Karpas-422 (cell line): ENCODE data around the gene CREB3L4. TPM values are rescaled to one million over a fixed set of nuclear protein-coding genes. Genes with fewer than 3 reads are reported as not detected.
"Not testable (repeated sequence)": the region's sequence is repeated elsewhere in the genome, so short reads cannot be mapped to it uniquely, and the experiment has no call there.

Experiments used
- DNase-seq: peaks from one replicate; pipeline ENCODE4 v3.0.0-alpha.2; 2015
- H2AFZ ChIP-seq: fragments of 200-600 bp; sonication (generic); 2 replicates; pipeline ENCODE4 v1.6.1; 2014; ENCODE audit warnings: antibody characterized with exemption, low read length, mixed read lengths
- H3K27ac ChIP-seq: fragments of 200-600 bp; sonication (generic); 2 replicates; pipeline ENCODE4 v1.5.1; 2014; ENCODE audit warnings: mild to moderate bottlenecking, low read length, moderate library complexity
- H3K27me3 ChIP-seq: fragments of 200-600 bp; sonication (generic); 2 replicates; pipeline ENCODE4 v1.6.1; 2014; ENCODE audit warnings: low read length, mixed read lengths
- H3K36me3 ChIP-seq: fragments of 200-600 bp; sonication (generic); 2 replicates; pipeline ENCODE4 v1.6.1; 2014; ENCODE audit warnings: low read length, mixed read lengths; ENCODE audit not compliant: insufficient read depth
- H3K4me1 ChIP-seq: fragments of 200-600 bp; sonication (generic); 2 replicates; pipeline ENCODE4 v1.6.1; 2014; ENCODE audit warnings: mild to moderate bottlenecking, low read length, mixed read lengths
- H3K4me2 ChIP-seq: fragments of 200-600 bp; sonication (generic); 2 replicates; pipeline ENCODE4 v1.6.1; 2014; ENCODE audit warnings: low read length, low read depth, mild to moderate bottlenecking; ENCODE audit not compliant: poor library complexity, severe bottlenecking
- H3K4me3 ChIP-seq: fragments of 200-600 bp; sonication (generic); 2 replicates; pipeline ENCODE4 v1.5.1; 2014; ENCODE audit warnings: mild to moderate bottlenecking, antibody characterized with exemption, low read length, mixed read lengths
- H3K79me2 ChIP-seq: fragments of 200-600 bp; sonication (generic); 2 replicates; pipeline ENCODE4 v1.6.1; 2014; ENCODE audit warnings: mild to moderate bottlenecking, low read length, mixed read lengths
- H3K9ac ChIP-seq: fragments of 200-600 bp; sonication (generic); 2 replicates; pipeline ENCODE4 v1.6.0; 2014; ENCODE audit warnings: low read length
- H3K9me2 ChIP-seq: fragments of 200-600 bp; sonication (generic), shearing (Covaris generic); replicated peaks from 2 replicates; pipeline ENCODE4 v1.6.0; 2014; ENCODE audit warnings: mild to moderate bottlenecking, low read length, moderate library complexity; ENCODE audit not compliant: insufficient read depth
- H3K9me3 ChIP-seq: fragments of 300-700, 200-600 bp; sonication (generic); 2 replicates; pipeline ENCODE4 v1.6.1; 2014; ENCODE audit warnings: low read length, mixed read lengths
- H4K20me1 ChIP-seq: fragments of 200-600 bp; sonication (generic); 2 replicates; pipeline ENCODE4 v1.6.1; 2014; ENCODE audit warnings: mild to moderate bottlenecking, antibody characterized with exemption, low read length, low read depth; ENCODE audit not compliant: insufficient read depth
- total RNA-seq: library from RNA; depleted of rRNA; stranded (reverse); fragments of >200 nt; shearing (Covaris generic); gene quantifications from 2 replicates; pipeline ENCODE4 v1.2.3, GENCODE V29; 2014; ENCODE audit warnings: low replicate concordance

Gene CREB3L4
- total RNA-seq, 1 experiment from 2014 or later, result 22.2 TPM

DNA sequence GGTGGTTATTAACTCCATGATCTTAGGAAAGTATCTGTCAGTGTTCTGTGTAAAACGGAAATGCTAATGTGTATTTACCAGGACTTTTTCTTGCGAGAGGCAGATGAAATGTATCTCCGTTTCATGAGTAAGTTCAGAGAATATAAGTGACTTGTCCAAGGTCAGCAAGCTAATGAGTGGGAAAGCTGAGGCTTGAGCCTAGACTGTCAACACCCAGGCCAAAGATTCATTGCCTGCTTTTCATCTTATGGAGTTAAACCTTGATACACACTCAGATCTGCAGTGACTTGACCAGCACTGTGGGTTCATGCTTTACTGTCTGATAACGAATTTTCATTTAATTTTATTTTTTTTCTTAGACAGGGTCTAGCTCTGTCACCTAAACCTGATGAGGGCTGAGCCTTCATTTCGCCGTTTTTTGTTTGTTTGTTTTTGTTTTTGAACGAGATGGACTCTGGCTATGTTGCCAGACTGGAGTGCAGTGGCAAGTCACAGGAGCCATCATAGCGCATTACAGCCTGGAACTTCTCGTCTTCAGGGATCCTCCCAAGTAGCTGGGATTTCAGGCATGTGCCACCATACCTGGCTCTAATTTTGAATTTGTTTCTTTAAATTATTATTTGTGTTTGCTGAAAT is 10.7 kb downstream of the CREB3L4 start:
- Histone ChIP-seq H3K9me3 (no peaks in the 10 kb centered on the region), H3K36me3 (peaks cover 22% of the 10 kb centered on the region; the same call in 1 of the 2 replicates), H3K27me3 (no peaks in the 10 kb centered on the region), H2AFZ (peak overlapping the region; percentile 97), H3K27ac (peak overlapping the region; percentile 77), H3K79me2 (peaks cover 20% of the 10 kb centered on the region), H3K9ac (peak overlapping the region; percentile 88), H4K20me1 (no peaks in the 10 kb centered on the region), H3K9me2 (no peaks in the 10 kb centered on the region), H3K4me3 (peak overlapping the region; percentile 92), H3K4me1 (peaks cover 40% of the 10 kb centered on the region), H3K4me2 (peak overlapping the region; percentile 85)
- no peak for DNase-seq

DNA sequence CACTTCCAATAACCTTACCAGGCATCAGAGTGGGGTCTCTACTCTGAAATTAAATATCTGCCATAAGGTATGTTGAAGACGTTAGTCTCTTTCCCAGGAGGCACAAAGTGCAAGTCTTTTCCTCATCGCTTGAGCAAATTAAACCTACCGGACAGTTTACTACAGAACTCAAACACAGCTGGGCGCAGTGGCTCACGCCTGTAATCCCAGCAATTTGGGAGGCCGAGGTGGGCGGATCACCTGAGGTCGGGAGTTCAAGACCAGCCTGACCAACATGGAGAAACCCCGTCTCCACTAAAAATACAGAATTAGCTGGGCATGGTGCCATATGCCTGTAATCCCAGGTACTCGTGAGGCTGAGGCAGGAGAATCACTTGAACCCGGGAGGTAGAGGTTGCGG is 11.4 kb downstream of the CREB3L4 start:
- not testable (repeated sequence) for H3K27ac ChIP-seq, H3K9me3 ChIP-seq, H2AFZ ChIP-seq, H4K20me1 ChIP-seq, H3K27me3 ChIP-seq, DNase-seq, H3K9me2 ChIP-seq
- Histone ChIP-seq H3K36me3 (peaks cover 15% of the 10 kb centered on the region; the same call in 1 of the 2 replicates), H3K9ac (peak overlapping the region; percentile 88), H3K4me1 (peaks cover 34% of the 10 kb centered on the region), H3K4me2 (peak overlapping the region; percentile 85), H3K4me3 (peak overlapping the region; percentile 92; the same call in 1 of the 2 replicates), H3K79me2 (peaks cover 20% of the 10 kb centered on the region)

DNA sequence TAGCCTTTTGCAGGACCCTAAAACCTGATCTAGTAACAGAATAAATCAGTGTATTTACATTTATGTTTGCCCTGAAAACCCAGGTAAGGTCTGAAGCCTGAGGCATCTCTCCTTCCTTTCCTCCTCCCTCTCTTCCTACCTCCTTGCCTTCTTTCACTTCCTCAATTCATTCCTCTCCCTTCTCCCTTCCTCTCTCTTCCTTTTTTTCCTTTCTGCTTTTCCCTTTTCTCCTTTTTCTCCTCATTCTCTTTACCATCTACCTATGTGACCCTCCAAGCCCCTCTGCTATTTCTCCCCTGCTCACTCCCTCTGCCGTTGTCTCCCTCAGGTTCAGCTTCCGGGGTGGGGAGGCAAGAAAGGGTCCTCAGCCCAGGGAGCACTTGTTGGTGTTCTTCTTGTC is 14.0 kb downstream of the CREB3L4 start:
- not testable (repeated sequence) for H3K4me2 ChIP-seq, H2AFZ ChIP-seq

DNA sequence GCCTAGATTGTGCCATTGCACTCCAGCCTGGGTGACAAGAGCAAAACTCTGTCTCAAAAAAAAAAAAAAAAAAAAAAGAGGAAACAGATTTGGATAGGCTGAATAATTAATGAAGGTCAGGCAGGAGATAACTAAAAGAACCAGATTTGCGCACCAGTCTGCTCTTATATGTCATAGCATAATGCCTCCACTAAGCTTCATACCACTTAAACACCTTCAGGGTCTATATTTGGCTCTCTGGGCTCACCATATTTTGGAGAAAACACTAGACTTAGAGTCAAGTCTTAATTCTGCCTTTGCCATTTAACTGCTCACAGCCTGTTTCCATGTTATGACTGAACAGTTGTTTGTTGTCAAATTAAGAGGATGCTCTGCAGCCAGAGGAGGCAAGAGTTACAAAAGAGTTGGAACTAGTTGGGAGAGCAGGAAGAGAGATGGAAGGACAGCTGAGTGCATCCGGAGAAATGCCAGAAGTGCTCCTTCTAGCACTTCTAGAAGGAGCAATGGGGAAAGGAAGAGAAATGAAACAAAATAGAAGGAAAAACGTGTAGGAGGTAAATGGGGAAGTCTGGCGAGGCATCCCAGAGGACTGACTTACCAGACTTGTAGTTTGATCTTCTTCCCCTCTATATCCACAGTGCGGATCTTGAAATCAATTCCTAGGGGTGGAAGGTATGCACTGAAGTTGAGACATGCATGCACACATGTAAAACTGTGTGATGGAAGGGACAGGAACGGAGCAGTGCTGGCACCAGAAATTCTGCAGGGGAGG is 16.6 kb downstream of the CREB3L4 start:
- no peaks in the 10 kb centered on the region for H3K79me2 ChIP-seq
- no peak overlapping the region for H3K4me3 ChIP-seq
- peaks cover 33% of the 10 kb centered on the region for H3K4me1 ChIP-seq
- H4K20me1 ChIP-seq, result no peaks in the 10 kb centered on the region
- no peak overlapping the region for H3K27ac ChIP-seq
- H2AFZ ChIP-seq, result no peak overlapping the region
- peak; percentile 64 for DNase-seq
- H3K9me2 ChIP-seq, result no peaks in the 10 kb centered on the region
- H3K9ac ChIP-seq, result 0 out of 2 replicates have a peak overlapping the region, but pooled peaks have one; percentile 71
- no peaks in the 10 kb centered on the region for H3K9me3 ChIP-seq
- H3K36me3 ChIP-seq, result no peaks in the 10 kb centered on the region
- H3K27me3 ChIP-seq, result no peaks in the 10 kb centered on the region
- H3K4me2 ChIP-seq, result peak overlapping the region; percentile 84

More for the DNA sequence above, 14.0 kb downstream of the CREB3L4 start:
- not testable (repeated sequence) for H3K27ac ChIP-seq, H3K9me3 ChIP-seq, H3K79me2 ChIP-seq, H3K9ac ChIP-seq, H3K9me2 ChIP-seq, DNase-seq, H3K27me3 ChIP-seq, H4K20me1 ChIP-seq, H3K36me3 ChIP-seq, H3K4me3 ChIP-seq
- peaks cover 37% of the 10 kb centered on the region for H3K4me1 ChIP-seq

DNA sequence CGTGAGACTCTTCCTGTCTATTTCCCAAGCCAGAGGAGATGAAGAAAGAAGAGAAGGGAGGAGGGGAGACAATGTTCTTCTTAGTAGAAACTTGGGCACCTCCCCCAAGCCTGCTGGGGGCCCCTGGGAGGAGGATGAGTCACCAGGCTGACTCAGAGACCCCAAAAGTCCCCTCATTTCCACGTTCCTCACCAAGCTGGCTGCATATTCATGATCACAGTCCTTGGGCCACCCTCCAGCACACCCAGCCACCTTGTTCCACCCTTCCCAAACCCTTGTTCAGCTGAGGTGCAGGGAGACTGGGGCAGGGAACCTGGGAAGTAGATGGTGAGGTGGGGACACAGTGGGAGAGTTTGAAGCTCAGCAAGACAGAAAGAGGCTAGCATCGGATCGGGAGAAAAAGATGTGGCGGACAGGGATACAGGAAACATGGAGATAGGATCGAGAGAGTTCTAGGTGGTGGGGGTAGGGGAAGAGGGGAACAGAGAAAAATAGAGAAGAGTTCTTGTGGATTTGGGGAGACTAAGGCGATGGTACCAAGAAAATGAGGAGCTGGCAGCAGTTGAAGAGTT is 17.7 kb downstream of the CREB3L4 start:
- Histone ChIP-seq H3K79me2 (no peaks in the 10 kb centered on the region), H3K9ac (peak overlapping the region; percentile 71), H3K4me2 (peak overlapping the region; percentile 84), H3K36me3 (no peaks in the 10 kb centered on the region), H3K27me3 (no peaks in the 10 kb centered on the region), H3K27ac (peak overlapping the region; percentile 54; the same call in 1 of the 2 replicates), H2AFZ (0 out of 2 replicates have a peak overlapping the region, but pooled peaks have one; percentile 0), H3K4me3 (peak overlapping the region; percentile 62), H3K9me3 (no peaks in the 10 kb centered on the region), H4K20me1 (no peaks in the 10 kb centered on the region), H3K9me2 (no peaks in the 10 kb centered on the region), H3K4me1 (peaks cover 39% of the 10 kb centered on the region)
- no peak for DNase-seq

DNA sequence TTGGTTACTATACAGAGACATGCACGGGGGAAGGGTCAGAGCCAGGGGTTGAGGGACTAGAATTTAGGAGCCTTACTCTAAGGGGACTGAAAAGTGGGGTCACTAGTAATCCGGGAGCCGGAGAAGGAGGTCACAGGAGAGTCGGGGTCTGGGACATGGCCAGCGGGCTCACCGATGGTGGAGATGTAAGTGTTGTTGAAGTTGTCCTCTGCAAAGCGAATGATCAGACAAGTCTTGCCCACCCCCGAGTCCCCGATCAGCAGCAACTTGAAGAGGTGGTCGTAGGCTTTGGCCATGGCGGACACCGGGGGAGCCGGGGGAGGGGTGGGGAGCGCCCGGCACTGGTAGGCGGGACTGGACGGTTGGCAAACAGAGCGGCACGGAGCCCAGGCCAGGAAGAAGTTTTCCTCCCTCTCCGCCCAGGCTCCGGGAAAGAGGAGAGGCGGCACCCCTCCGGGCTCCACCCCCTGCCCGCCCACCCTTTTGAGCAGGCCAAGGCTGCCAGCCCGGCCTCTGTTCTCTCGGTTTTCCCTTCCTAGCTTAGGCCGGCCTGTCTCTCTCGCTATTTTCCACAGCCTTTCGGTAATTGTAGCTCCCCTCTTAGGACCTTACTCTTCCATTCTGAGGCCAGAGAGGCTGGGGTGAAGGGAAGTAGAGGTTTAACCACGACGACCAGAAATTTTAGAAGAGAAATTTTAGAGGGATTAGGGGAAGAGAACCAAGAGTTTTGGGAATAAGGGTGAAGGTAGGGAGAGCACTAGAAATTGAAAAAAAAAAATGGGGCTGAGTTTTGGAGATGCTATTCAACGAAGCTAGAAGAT is 18.4 kb downstream of the CREB3L4 start, which contains the start of gene RAB13:
Gene RAB13, minus strand, starts transcription at position 399 of the 821 bp plus-strand sequence. Its CDS starts 103 bp downstream, at position 296.
- Histone ChIP-seq H3K9me2 (no peaks in the 10 kb centered on the region), H3K9ac (peak within 1 kb of the TSS; percentile 71), H3K79me2 (peaks cover 5% of the 10 kb centered on the region), H3K36me3 (peaks cover 3% of the 10 kb centered on the region), H4K20me1 (no peaks in the 10 kb centered on the region; the same call in 1 of the 2 replicates), H3K27me3 (no peaks in the 10 kb centered on the region), H3K9me3 (no peaks in the 10 kb centered on the region), H3K27ac (peak within 1 kb of the TSS; percentile 63), H3K4me2 (peak within 1 kb of the TSS; percentile 84), H3K4me3 (peak within 1 kb of the TSS; percentile 62), H2AFZ (peak within 1 kb of the TSS; percentile 90; the same call in 1 of the 2 replicates), H3K4me1 (peaks cover 39% of the 10 kb centered on the region)
- peak; percentile 72 for DNase-seq

DNA sequence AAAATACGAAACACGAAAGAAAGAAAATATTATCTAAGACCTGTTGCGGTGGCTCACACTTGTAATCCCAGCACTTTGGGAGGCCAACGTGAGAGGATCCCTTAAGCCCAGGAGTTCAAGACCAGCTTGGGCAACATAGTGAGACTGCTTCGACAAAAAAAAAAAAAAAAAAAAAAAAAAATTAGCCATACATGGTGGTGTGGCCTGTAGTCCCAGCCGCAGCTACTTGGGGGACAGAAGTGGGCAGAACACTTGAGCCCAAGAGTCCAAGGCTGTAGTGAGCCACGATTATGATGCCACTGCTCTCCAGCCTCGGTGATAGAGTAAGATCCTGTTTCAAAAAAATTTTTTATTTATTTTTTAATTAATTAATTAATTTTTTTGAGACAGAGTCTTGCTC is 19.9 kb downstream of the CREB3L4 start:
- Histone ChIP-seq H3K4me3 (no peak overlapping the region), H3K36me3 (peaks cover 17% of the 10 kb centered on the region), H3K79me2 (peaks cover 15% of the 10 kb centered on the region), H3K27me3 (no peaks in the 10 kb centered on the region), H3K4me1 (peaks cover 51% of the 10 kb centered on the region), H3K27ac (peak overlapping the region; percentile 48; the same call in 1 of the 2 replicates), H3K9me3 (no peaks in the 10 kb centered on the region), H4K20me1 (peaks cover 10% of the 10 kb centered on the region), H3K4me2 (peak overlapping the region; percentile 84), H2AFZ (no peak overlapping the region), H3K9ac (peak overlapping the region; percentile 14; the same call in 1 of the 2 replicates), H3K9me2 (no peaks in the 10 kb centered on the region)
- DNase-seq, result no peak
